Neural progenitor cell (in vitro differentiated cells): ENCODE data around the gene FARP2. TPM values are rescaled to one million over a fixed set of nuclear protein-coding genes. Genes with fewer than 3 reads are reported as not detected.

ENCODE experiments used
- DNase-seq: peaks from one replicate; pipeline ENCODE4 v3.0.0-alpha.2; 2016; ENCODE audit warnings: low spot score
- H2AFZ ChIP-seq: fragments of 200-600 bp; sonication (generic); replicated peaks from 2 replicates; pipeline ENCODE4 v1.6.1; 2016; ENCODE audit warnings: antibody characterized with exemption
- H3F3A ChIP-seq: fragments of 200-600 bp; sonication (generic); 2 replicates; pipeline ENCODE4 v1.6.1; 2016; ENCODE audit warnings: antibody characterized with exemption, low read depth
- H3K27ac ChIP-seq: fragments of 200-600 bp; sonication (generic); 2 replicates; pipeline ENCODE4 v1.5.1; 2016; ENCODE audit warnings: mild to moderate bottlenecking
- H3K27me3 ChIP-seq: fragments of 200-600 bp; sonication (generic); 2 replicates; pipeline ENCODE4 v1.6.1; 2016; ENCODE audit warnings: mild to moderate bottlenecking, moderate library complexity
- H3K36me3 ChIP-seq: fragments of 200-600 bp; sonication (generic); 2 replicates; pipeline ENCODE4 v1.5.1; 2016
- H3K4me1 ChIP-seq: fragments of 200-600 bp; sonication (generic); 2 replicates; pipeline ENCODE4 v1.6.1; 2016; ENCODE audit warnings: mixed run types
- H3K4me2 ChIP-seq: fragments of 200-600 bp; sonication (generic); 2 replicates; pipeline ENCODE4 v1.6.1; 2016
- H3K4me3 ChIP-seq: fragments of 200-600 bp; sonication (generic); 2 replicates; pipeline ENCODE4 v1.5.1; 2016
- H3K79me2 ChIP-seq: fragments of 200-600 bp; sonication (generic); 2 replicates; pipeline ENCODE4 v1.6.1; 2016; ENCODE audit warnings: low read depth
- H3K9ac ChIP-seq: fragments of 200-600 bp; sonication (generic); 2 replicates; pipeline ENCODE4 v1.6.1; 2016
- H3K9me3 ChIP-seq: fragments of 200-600 bp; sonication (generic); 2 replicates; pipeline ENCODE4 v1.5.1; 2016; ENCODE audit warnings: low read depth
- H4K20me1 ChIP-seq: fragments of 200-600 bp; sonication (generic); 2 replicates; pipeline ENCODE4 v1.6.1; 2016; ENCODE audit warnings: low read depth
- H3K27ac Mint-ChIP-seq: 3 replicates; pipeline ENCODE4 v1.8.0; 2021; ENCODE audit warnings: mixed read lengths
- H3K27me3 Mint-ChIP-seq: 2 replicates; pipeline ENCODE4 v1.8.0; 2022; ENCODE audit warnings: low read depth, mild to moderate bottlenecking, inconsistent platforms, moderate library complexity, mixed read lengths; ENCODE audit not compliant: insufficient read depth
- H3K36me3 Mint-ChIP-seq: 3 replicates; pipeline ENCODE4 v1.8.0; 2021; ENCODE audit warnings: mixed read lengths
- H3K4me1 Mint-ChIP-seq: 3 replicates; pipeline ENCODE4 v1.8.0; 2021; ENCODE audit warnings: mixed read lengths
- H3K4me3 Mint-ChIP-seq: 3 replicates; pipeline ENCODE4 v1.8.0; 2021; ENCODE audit warnings: mild to moderate bottlenecking, moderate library complexity, mixed read lengths
- H3K9me3 Mint-ChIP-seq: 3 replicates; pipeline ENCODE4 v1.8.0; 2020; ENCODE audit warnings: mixed read lengths
- EZH2 ChIP-seq: fragments of 200-600 bp; sonication (generic); IDR thresholded peaks from 2 replicates; pipeline ENCODE4 v1.6.1; 2017; ENCODE audit warnings: antibody characterized with exemption, mild to moderate bottlenecking, moderate library complexity
- EZH2phosphoT487 ChIP-seq: fragments of 200-600 bp; sonication (generic); IDR thresholded peaks from 2 replicates; pipeline ENCODE4 v1.6.1; 2017; ENCODE audit warnings: antibody characterized with exemption
- total RNA-seq: library from RNA; depleted of rRNA; stranded (reverse); fragments of >200 nt; gene quantifications from 2 replicates; pipeline ENCODE4 v1.2.3, GENCODE V29; 2015; ENCODE audit warnings: low replicate concordance
- TF ChIP-seq, protein P1 (sequence below): fragments of 200-600 bp; sonication (generic); IDR thresholded peaks from 2 replicates; pipeline ENCODE4 v1.5.1; 2017; ENCODE audit warnings: antibody characterized with exemption, mild to moderate bottlenecking

Gene FARP2
- total RNA-seq, 1 donor from 2014 or later: 32.3 TPM

DNA sequence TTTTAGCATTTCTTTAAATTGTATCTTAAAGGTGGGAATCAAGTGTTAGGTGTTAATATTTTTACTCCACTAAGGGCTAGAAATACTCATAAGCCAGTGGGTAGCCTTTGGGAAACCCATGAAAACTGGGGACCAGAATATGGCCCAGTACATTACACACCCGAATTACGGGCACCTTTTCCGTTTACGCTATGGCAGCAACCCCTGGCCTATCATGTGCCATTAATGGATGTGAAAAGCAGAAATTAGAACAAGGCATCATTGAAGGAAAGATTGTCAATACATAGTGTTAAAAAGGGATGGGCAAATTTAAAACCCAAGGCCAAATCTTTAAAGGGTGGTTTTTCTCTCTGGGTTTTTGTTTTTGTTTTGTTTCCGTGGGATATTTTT, 781 bp downstream of the FARP2 start:
- peaks cover 61% of the 10 kb centered on the region for H4K20me1 ChIP-seq
- H3K36me3 Mint-ChIP-seq: peaks cover 2% of the 10 kb centered on the region
- H2AFZ ChIP-seq: peak overlapping the region; percentile 15
- H3K4me1 Mint-ChIP-seq: peaks cover 31% of the 10 kb centered on the region
- H3K36me3 ChIP-seq: no peaks in the 10 kb centered on the region
- peak overlapping the region; percentile 99 for H3K4me2 ChIP-seq
- H3K4me1 ChIP-seq: peaks cover 25% of the 10 kb centered on the region
- peak overlapping the region; percentile 84 for H3K4me3 Mint-ChIP-seq
- peaks cover 34% of the 10 kb centered on the region for H3F3A ChIP-seq
- peak overlapping the region; percentile 83 for H3K9ac ChIP-seq
- DNase-seq: no peak
- peaks cover 2% of the 10 kb centered on the region for H3K27me3 Mint-ChIP-seq
- H3K27me3 ChIP-seq: no peaks in the 10 kb centered on the region
- no peaks in the 10 kb centered on the region for H3K9me3 ChIP-seq
- H3K27ac Mint-ChIP-seq: no peak overlapping the region
- TF ChIP-seq EZH2phosphoT487: no peak
- no peak for TF ChIP-seq EZH2
- TF ChIP-seq, protein P1, sequence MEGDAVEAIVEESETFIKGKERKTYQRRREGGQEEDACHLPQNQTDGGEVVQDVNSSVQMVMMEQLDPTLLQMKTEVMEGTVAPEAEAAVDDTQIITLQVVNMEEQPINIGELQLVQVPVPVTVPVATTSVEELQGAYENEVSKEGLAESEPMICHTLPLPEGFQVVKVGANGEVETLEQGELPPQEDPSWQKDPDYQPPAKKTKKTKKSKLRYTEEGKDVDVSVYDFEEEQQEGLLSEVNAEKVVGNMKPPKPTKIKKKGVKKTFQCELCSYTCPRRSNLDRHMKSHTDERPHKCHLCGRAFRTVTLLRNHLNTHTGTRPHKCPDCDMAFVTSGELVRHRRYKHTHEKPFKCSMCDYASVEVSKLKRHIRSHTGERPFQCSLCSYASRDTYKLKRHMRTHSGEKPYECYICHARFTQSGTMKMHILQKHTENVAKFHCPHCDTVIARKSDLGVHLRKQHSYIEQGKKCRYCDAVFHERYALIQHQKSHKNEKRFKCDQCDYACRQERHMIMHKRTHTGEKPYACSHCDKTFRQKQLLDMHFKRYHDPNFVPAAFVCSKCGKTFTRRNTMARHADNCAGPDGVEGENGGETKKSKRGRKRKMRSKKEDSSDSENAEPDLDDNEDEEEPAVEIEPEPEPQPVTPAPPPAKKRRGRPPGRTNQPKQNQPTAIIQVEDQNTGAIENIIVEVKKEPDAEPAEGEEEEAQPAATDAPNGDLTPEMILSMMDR: no peak
- peaks cover 57% of the 10 kb centered on the region for H3K79me2 ChIP-seq
- peak overlapping the region; percentile 92 for H3K4me3 ChIP-seq
- no peak overlapping the region for H3K27ac ChIP-seq
- H3K9me3 Mint-ChIP-seq: no peaks in the 10 kb centered on the region

DNA sequence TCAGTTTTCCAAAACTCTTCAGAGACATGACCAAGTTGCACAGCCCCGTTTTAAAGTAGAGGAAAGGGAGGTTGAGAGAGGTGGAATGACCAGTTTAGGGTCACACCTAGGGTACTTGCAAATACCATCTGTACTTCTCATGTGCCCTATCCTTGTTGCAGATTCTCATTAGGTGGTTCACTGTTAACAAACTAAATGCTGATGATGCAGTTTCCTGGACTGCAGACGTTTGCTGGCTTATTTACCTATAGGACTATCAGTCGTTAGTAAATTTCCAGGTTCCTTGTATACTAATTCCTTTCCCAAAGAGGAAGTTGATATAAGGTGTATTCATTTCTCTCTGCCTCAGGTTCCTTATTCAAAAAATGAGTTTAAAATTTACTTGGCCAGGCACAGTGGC, 1.4 kb downstream of the FARP2 start:
- Mint-ChIP-seq H3K36me3 (peaks cover 2% of the 10 kb centered on the region), H3K4me3 (peak overlapping the region; percentile 84), H3K27me3 (peaks cover 2% of the 10 kb centered on the region), H3K4me1 (peaks cover 31% of the 10 kb centered on the region), H3K27ac (no peak overlapping the region), H3K9me3 (no peaks in the 10 kb centered on the region)
- Histone ChIP-seq H3K9ac (no peak overlapping the region), H4K20me1 (peaks cover 55% of the 10 kb centered on the region), H3K27me3 (no peaks in the 10 kb centered on the region), H3K9me3 (no peaks in the 10 kb centered on the region), H3K79me2 (peaks cover 62% of the 10 kb centered on the region), H3K4me3 (peak overlapping the region; percentile 92), H3K36me3 (no peaks in the 10 kb centered on the region), H3F3A (peaks cover 32% of the 10 kb centered on the region), H3K4me1 (peaks cover 25% of the 10 kb centered on the region), H3K27ac (no peak overlapping the region), H3K4me2 (peak overlapping the region; percentile 99), H2AFZ (no peak overlapping the region)
- DNase-seq: no peak
- TF ChIP-seq, protein P1: no peak
- TF ChIP-seq EZH2phosphoT487: no peak
- TF ChIP-seq EZH2: no peak

GRCh38 chr2:241358470-241358869, 2.4 kb downstream of the FARP2 start:
- DNase-seq: no peak
- Histone ChIP-seq H4K20me1 (peaks cover 63% of the 10 kb centered on the region), H3K79me2 (peaks cover 66% of the 10 kb centered on the region), H3K9me3 (no peaks in the 10 kb centered on the region), H3K4me2 (no peak overlapping the region), H3K27me3 (no peaks in the 10 kb centered on the region), H3F3A (peaks cover 32% of the 10 kb centered on the region), H3K9ac (no peak overlapping the region), H3K4me3 (no peak overlapping the region), H3K4me1 (peaks cover 33% of the 10 kb centered on the region), H3K27ac (no peak overlapping the region), H3K36me3 (no peaks in the 10 kb centered on the region), H2AFZ (no peak overlapping the region)
- TF ChIP-seq EZH2phosphoT487: no peak
- no peak for TF ChIP-seq EZH2
- TF ChIP-seq, protein P1: no peak
- Mint-ChIP-seq H3K36me3 (peaks cover 2% of the 10 kb centered on the region), H3K4me3 (peak overlapping the region; percentile 10), H3K4me1 (peaks cover 32% of the 10 kb centered on the region), H3K27ac (no peak overlapping the region), H3K9me3 (no peaks in the 10 kb centered on the region), H3K27me3 (peaks cover 2% of the 10 kb centered on the region)
